CD4-positive, alpha-beta memory T cell (primary cell): ENCODE results near the gene ARHGEF37. TPM values are rescaled to one million over a fixed set of nuclear protein-coding genes. Genes with fewer than 3 reads are reported as not detected.
"Not testable (repeated sequence)": the region's sequence is repeated elsewhere in the genome, so short reads cannot be mapped to it uniquely, and the experiment has no call there.

ENCODE experiments used
- CTCF ChIA-PET: fragments of 350-600 bp; sonication (Branson Sonifier 250); formaldehyde crosslinking; loops from one replicate; lab custom pipeline; 2021; ENCODE audit warnings: inconsistent platforms; ENCODE audit not compliant: partially characterized antibody; lab: Charles Lee
- POLR2A ChIA-PET: fragments of 350-600 bp; sonication (Branson Sonifier 250); formaldehyde crosslinking; loops from one replicate; lab custom pipeline; 2021; ENCODE audit not compliant: partially characterized antibody; lab: Charles Lee
- DNase-seq, 5 donors: peaks; one replicate each; pipeline versions ENCODE4 v3.0.0 to v3.0.0-alpha.2; 2020 to 2022; ENCODE audit warnings: mixed read lengths in 1 of 5
- H3K27ac ChIP-seq: one replicate; pipeline ENCODE4 v1.7.0; 2013; ENCODE audit warnings: low read depth, low read length
- H3K27me3 ChIP-seq: 2 replicates; pipeline ENCODE4 v1.7.0; 2013; ENCODE audit warnings: mild to moderate bottlenecking, low read length, moderate library complexity; ENCODE audit not compliant: insufficient read depth
- H3K36me3 ChIP-seq: 2 replicates; pipeline ENCODE4 v1.7.0; 2013; ENCODE audit warnings: mild to moderate bottlenecking, low read length, moderate library complexity; ENCODE audit not compliant: insufficient read depth
- H3K4me1 ChIP-seq: 2 replicates; pipeline ENCODE4 v1.7.0; 2013; ENCODE audit warnings: mild to moderate bottlenecking, low read length, moderate library complexity; ENCODE audit not compliant: insufficient read depth
- H3K4me3 ChIP-seq, 2 donors: one replicate each; pipeline ENCODE4 v1.7.0; 2013; ENCODE audit warnings: low read length in 2 of 2, mild to moderate bottlenecking in 1 of 2
- H3K9me3 ChIP-seq, 2 donors: one replicate each; pipeline ENCODE4 v1.7.0; 2013; ENCODE audit warnings: low read length in 2 of 2, control low read depth in 1 of 2; ENCODE audit not compliant: control insufficient read depth in 1 of 2
- H3K27ac Mint-ChIP-seq, 7 donors: one replicate each; pipeline ENCODE4 v1.8.0; 2020 to 2021; ENCODE audit warnings: mixed read lengths in 7 of 7, mild to moderate bottlenecking in 6 of 7, inconsistent platforms in 3 of 7, moderate library complexity in 3 of 7
- H3K27me3 Mint-ChIP-seq, 2 donors: one replicate each; pipeline ENCODE4 v1.8.0; 2020 to 2021; ENCODE audit warnings: mixed read lengths in 2 of 2
- H3K36me3 Mint-ChIP-seq, 2 donors: one replicate each; pipeline ENCODE4 v1.8.0; 2020 to 2021; ENCODE audit warnings: mixed read lengths in 2 of 2, inconsistent platforms in 1 of 2, mild to moderate bottlenecking in 1 of 2
- H3K4me1 Mint-ChIP-seq, 4 donors: one replicate each; pipeline ENCODE4 v1.8.0; 2020 to 2021; ENCODE audit warnings: mixed read lengths in 4 of 4, mild to moderate bottlenecking in 1 of 4
- H3K4me3 Mint-ChIP-seq, 8 donors: one replicate each; pipeline ENCODE4 v1.8.0; 2020 to 2021; ENCODE audit warnings: mixed read lengths in 8 of 8, mild to moderate bottlenecking in 7 of 8, moderate library complexity in 6 of 8, inconsistent platforms in 3 of 8
- H3K9me3 Mint-ChIP-seq, 8 donors: one replicate each; pipeline ENCODE4 v1.8.0; 2020 to 2021; ENCODE audit warnings: mixed read lengths in 8 of 8, mild to moderate bottlenecking in 5 of 8, inconsistent platforms in 3 of 8, moderate library complexity in 1 of 8
- intact Hi-C: fragments of 100-400 bp; cut with micrococcal nuclease; formaldehyde crosslinking; loops from one replicate; pipeline ENCODE4 v1.15.1; 2023
- polyA plus RNA-seq, 2 donors: library from polyadenylated mRNA; unstranded; fragments of 300-500 nt; fragmentation: Illumina TruSeq; gene quantifications; one replicate each; pipeline ENCODE4 v1.2.3, GENCODE V29; 2021
- total RNA-seq, 2 experiments: library from RNA; stranded (reverse); gene quantifications; one replicate each; pipeline ENCODE4 v1.2.3, GENCODE V29; 2021

ARHGEF37 gene
- total and polyA plus RNA-seq, 4 experiments from 2014 or later, result 0.96 to 1.3 TPM; not detected in 2

DNA sequence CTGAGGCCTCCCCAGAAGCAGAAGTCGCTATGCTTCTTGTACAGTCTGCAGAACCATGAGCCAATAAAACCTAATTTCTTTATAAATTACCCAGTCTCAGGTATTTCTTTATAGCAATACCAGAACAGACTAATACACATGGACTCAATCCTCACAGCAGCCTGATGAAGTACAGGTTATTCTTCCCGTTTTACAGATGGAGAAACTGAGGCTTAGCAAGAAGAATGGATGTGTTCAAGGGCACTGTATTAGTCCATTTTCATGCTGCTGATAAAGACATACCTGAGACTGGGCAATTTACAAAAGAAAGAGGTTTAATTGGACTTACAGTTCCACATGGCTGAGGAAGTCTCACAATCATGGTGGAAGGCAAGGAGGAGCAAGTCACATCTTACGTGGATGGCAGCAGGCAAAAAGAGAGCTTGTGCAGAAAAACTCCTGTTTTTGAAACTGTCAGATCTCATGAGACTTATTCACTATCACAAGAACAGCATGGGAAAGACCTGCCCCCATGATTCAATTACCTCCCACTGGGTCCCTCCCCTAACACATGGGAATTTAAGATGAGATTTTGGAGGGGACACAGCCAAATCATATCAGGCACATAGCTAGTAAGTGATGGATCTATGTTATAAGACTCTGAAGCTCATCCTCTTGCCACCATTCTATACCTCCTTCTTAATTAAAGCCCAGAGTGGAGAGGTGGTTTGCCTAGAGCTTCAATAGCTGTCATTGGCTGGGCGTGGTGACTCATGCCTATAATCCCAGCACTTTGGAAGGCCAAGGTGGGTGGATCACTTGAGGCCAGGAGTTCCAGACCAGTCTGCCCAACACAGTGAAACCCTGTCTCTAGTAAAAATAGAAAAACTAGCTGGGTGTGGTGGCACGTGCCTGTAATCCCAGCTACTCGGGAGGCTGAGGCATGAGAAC is 67.4 kb downstream of the ARHGEF37 start:
- peak in 2 of 5 donors; percentile 14 to 15 for DNase-seq
- ChIA-PET POLR2A (interaction anchor here (0.8 to 1.3 kb wide), 2 partner anchors 81 to 352 kb away, joined by 3 to 5 read pairs; partner anchors contain the start of genes HMGXB3, PPARGC1B and TIGD6), CTCF (interaction anchor here (0.6 to 1.3 kb wide), 3 partner anchors 9 to 310 kb away, joined by 3 to 6 read pairs (median 3); no protein-coding TSS in a partner anchor)
- H3K36me3 ChIP-seq, H3K27ac ChIP-seq, H3K4me3 Mint-ChIP-seq, H3K27ac Mint-ChIP-seq, H3K9me3 ChIP-seq, H3K27me3 Mint-ChIP-seq, H3K36me3 Mint-ChIP-seq, H3K4me1 ChIP-seq, H3K27me3 ChIP-seq, H3K9me3 Mint-ChIP-seq, H3K4me3 ChIP-seq, H3K4me1 Mint-ChIP-seq: not testable (repeated sequence)
- intact Hi-C loops, result loop anchor here (5.0 kb wide), 1 partner anchor 84 kb away; the partner anchor contains the start of gene PPARGC1B

DNA sequence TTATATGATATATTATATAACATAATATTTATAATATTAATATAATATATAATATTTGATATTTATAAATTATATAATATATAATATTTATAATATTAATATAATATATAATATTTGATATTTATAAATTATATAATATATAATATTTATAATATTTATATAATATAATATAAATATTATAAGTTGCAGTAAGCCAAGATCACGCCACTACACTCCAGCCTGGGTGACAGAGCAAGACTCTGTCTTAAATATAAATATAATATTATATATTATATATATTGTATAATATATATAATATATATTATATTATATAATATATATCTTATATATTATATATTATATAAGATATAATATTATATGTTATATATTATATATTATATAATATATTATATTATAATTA is 68.4 kb downstream of the ARHGEF37 start:
- intact Hi-C loops, result loop anchor here (5.0 kb wide), 1 partner anchor 83 kb away; the partner anchor contains the start of gene PPARGC1B
- H3K27me3 ChIP-seq, H3K27ac ChIP-seq, H3K4me1 ChIP-seq, H3K4me3 ChIP-seq, H3K9me3 ChIP-seq, H3K4me1 Mint-ChIP-seq, H3K27ac Mint-ChIP-seq, H3K27me3 Mint-ChIP-seq, H3K36me3 ChIP-seq, H3K9me3 Mint-ChIP-seq, H3K4me3 Mint-ChIP-seq, H3K36me3 Mint-ChIP-seq, DNase-seq: not testable (repeated sequence)
- ChIA-PET CTCF (interaction anchor here (1.0 kb wide), 1 partner anchor 10 kb away, joined by 6 read pairs; no protein-coding TSS in a partner anchor), POLR2A (interaction anchor here (0.8 to 1.3 kb wide), 2 partner anchors 80 to 351 kb away, joined by 3 to 5 read pairs; partner anchors contain the start of genes HMGXB3, PPARGC1B and TIGD6)

DNA sequence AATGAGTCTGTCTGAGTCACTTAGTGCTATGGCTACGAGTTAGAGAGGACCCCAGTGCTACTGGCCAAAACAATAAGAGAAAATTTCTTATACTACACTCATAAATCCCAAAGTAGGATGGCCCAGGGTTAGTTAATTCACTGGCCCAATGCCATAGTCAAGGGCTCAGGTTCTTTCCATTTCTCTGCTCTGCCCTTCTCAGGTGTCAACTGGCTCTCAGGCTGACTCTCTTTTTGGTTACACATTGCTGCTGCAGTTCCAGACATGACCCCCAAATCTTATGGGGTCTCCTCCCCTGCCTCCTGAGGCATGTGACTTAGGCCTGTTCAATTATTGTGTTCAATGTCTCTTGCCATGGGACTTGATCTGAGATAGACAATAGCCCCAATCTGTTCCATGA is 70.4 kb downstream of the ARHGEF37 start:
- Mint-ChIP-seq H3K4me3 (no peak overlapping the region), H3K9me3 (peaks cover 0 to 3% (median under 1%) of the 10 kb centered on the region in 8 donors), H3K36me3 (no peaks in the 10 kb centered on the region), H3K27ac (no peak overlapping the region), H3K4me1 (peaks cover 0 to 3% (median 1%) of the 10 kb centered on the region in 4 donors), H3K27me3 (no peaks in the 10 kb centered on the region)
- ChIA-PET POLR2A (no interaction called here), CTCF (interaction anchor here (1.4 to 1.6 kb wide), 4 partner anchors 12 to 340 kb away, joined by 3 to 4 read pairs (median 4); no protein-coding TSS in a partner anchor)
- Histone ChIP-seq H3K9me3 (no peaks in the 10 kb centered on the region), H3K4me1 (peaks cover 4% of the 10 kb centered on the region), H3K4me3 (no peak overlapping the region), H3K36me3 (no peaks in the 10 kb centered on the region), H3K27me3 (no peaks in the 10 kb centered on the region), H3K27ac (no peak overlapping the region)
- intact Hi-C loops, result no loop called here
- peak in 2 of 5 donors; percentile 10 to 13 for DNase-seq

GRCh38 chr5:149652697-149653096 is 71.4 kb downstream of the ARHGEF37 start:
- H3K9me3 Mint-ChIP-seq, result peaks cover 0 to 13% (median 7%) of the 10 kb centered on the region in 8 donors
- no peaks in the 10 kb centered on the region for H3K27me3 ChIP-seq
- H3K4me1 Mint-ChIP-seq, result no peaks in the 10 kb centered on the region
- no peak overlapping the region for H3K4me3 Mint-ChIP-seq
- intact Hi-C loops, result no loop called here
- DNase-seq, result no peak
- H3K36me3 Mint-ChIP-seq, result peaks cover 0 to 3% of the 10 kb centered on the region in 2 donors
- H3K27ac ChIP-seq, result no peak overlapping the region
- no peaks in the 10 kb centered on the region for H3K4me1 ChIP-seq
- H3K9me3 ChIP-seq, result no peaks in the 10 kb centered on the region
- H3K27ac Mint-ChIP-seq, result no peak overlapping the region
- POLR2A ChIA-PET, result no interaction called here
- no peak overlapping the region for H3K4me3 ChIP-seq
- CTCF ChIA-PET, result interaction anchor here (1.2 to 1.6 kb wide), 5 partner anchors 11 to 339 kb away, joined by 3 to 4 read pairs (median 4); no protein-coding TSS in a partner anchor
- H3K36me3 ChIP-seq, result no peaks in the 10 kb centered on the region
- peaks cover 2% of the 10 kb centered on the region in 2 donors for H3K27me3 Mint-ChIP-seq

- Histone ChIP-seq H3K9me3 (no peaks in the 10 kb centered on the region), H3K4me1 (no peaks in the 10 kb centered on the region), H3K36me3 (no peaks in the 10 kb centered on the region), H3K4me3 (no peak overlapping the region), H3K27ac (no peak overlapping the region), H3K27me3 (peaks cover 6% of the 10 kb centered on the region)
- DNase-seq, result no peak
- Mint-ChIP-seq H3K4me3 (no peak overlapping the region), H3K4me1 (no peaks in the 10 kb centered on the region), H3K9me3 (peaks cover 0 to 17% (median 9%) of the 10 kb centered on the region in 8 donors), H3K36me3 (peaks cover 0 to 4% of the 10 kb centered on the region in 2 donors), H3K27ac (no peak overlapping the region), H3K27me3 (peaks cover 3 to 8% of the 10 kb centered on the region in 2 donors)
- CTCF ChIA-PET, result no interaction called here
- POLR2A ChIA-PET, result no interaction called here
- intact Hi-C loops, result no loop called here
Measured at GRCh38 chr5:149654231-149654630, 72.9 kb downstream of the ARHGEF37 start.

DNA sequence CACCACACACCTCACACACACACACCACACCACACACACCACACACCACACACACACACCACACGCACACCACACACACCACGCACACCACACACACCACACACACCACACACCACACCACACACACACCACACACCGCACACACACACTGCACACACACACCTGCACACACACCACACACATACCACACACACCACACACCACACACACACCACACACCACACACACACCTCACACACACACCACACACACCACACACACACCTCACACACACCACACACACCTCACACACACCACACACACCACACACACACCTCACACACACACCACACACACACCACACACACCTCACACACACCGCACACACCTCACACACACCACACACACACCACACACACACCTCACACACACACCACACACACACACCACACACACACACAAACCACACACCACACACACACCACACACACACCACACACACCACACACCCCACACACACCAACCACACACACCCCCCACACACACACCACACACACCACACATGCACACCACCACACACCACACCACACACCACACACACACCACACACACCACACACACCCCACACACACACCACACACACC is 73.7 kb downstream of the ARHGEF37 start:
- Mint-ChIP-seq H3K36me3 (peaks cover 0 to 4% of the 10 kb centered on the region in 2 donors), H3K9me3 (peaks cover 0 to 17% (median 9%) of the 10 kb centered on the region in 8 donors), H3K27ac (no peak overlapping the region), H3K4me3 (peak overlapping the region in 1 of 8 donors; percentile 63), H3K4me1 (no peaks in the 10 kb centered on the region), H3K27me3 (peaks cover 3 to 8% of the 10 kb centered on the region in 2 donors)
- no peak for DNase-seq
- Histone ChIP-seq H3K9me3 (no peaks in the 10 kb centered on the region), H3K4me3 (no peak overlapping the region), H3K27me3 (peaks cover 6% of the 10 kb centered on the region), H3K27ac (no peak overlapping the region), H3K36me3 (no peaks in the 10 kb centered on the region), H3K4me1 (no peaks in the 10 kb centered on the region)
- intact Hi-C loops, result no loop called here
- ChIA-PET CTCF (no interaction called here), POLR2A (no interaction called here)
